Erythroblast (primary cell): Measurements from ENCODE around the gene CELF4.

ENCODE experiments used
- GATA1 ChIP-seq: IDR thresholded peaks from 2 replicates; pipeline ENCODE4 v1.6.1; 2011; ENCODE audit warnings: low read depth, mild to moderate bottlenecking, control low read depth, low read length, moderate library complexity
- POLR2A ChIP-seq: IDR thresholded peaks from 2 replicates; pipeline ENCODE4 v1.6.1; 2011; ENCODE audit warnings: mild to moderate bottlenecking, low read length

GRCh38 chr18:37529296-37529695 is 36.3 kb downstream of the CELF4 start:
- no peak for TF ChIP-seq POLR2A
- TF ChIP-seq GATA1: no peak
